Gastrocnemius medialis (tissue), 4 donors: ENCODE data around the gene FYCO1. TPM values are rescaled to one million over a fixed set of nuclear protein-coding genes. Genes with fewer than 3 reads are reported as not detected.
A peak's percentile ranks its signal among the peaks of the same experiment; 100 is the strongest.

ENCODE experiments used
- ATAC-seq, 2 donors: fragments of 150-250 bp; one replicate each; pipeline ENCODE4 v1.9.1; 2016
- DNase-seq, 2 donors: peaks; one replicate each; pipeline ENCODE4 v3.0.0-alpha.2; 2019
- H3K27ac ChIP-seq, 4 donors: fragments of 200-600 bp; sonication (generic); 1 replicate in 1 of 4; 2 replicates in 3 of 4; pipeline ENCODE4 v1.5.1; 2016 to 2018; ENCODE audit warnings: mild to moderate bottlenecking in 2 of 4, moderate library complexity in 1 of 4
- H3K27me3 ChIP-seq, 3 donors: fragments of 200-600 bp; sonication (generic) in 2 of 3; 1 replicate in 1 of 3; 2 replicates in 2 of 3; pipeline versions ENCODE4 v1.5.1 to v1.6.0; 2016 to 2019; ENCODE audit warnings: mild to moderate bottlenecking in 1 of 3, moderate library complexity in 1 of 3
- H3K36me3 ChIP-seq, 2 donors: fragments of 200-600 bp; sonication (generic) in 1 of 2; one replicate each; pipeline ENCODE4 v1.5.1; 2017 to 2018
- H3K4me1 ChIP-seq, 2 donors: fragments of 200-600 bp; sonication (generic) in 1 of 2; one replicate each; pipeline ENCODE4 v1.5.1; 2016 to 2017; ENCODE audit warnings: mild to moderate bottlenecking in 2 of 2
- H3K4me3 ChIP-seq, 4 donors: fragments of 200-600 bp; sonication (generic) in 3 of 4; 1 replicate in 1 of 4; 2 replicates in 3 of 4; pipeline ENCODE4 v1.5.1; 2016 to 2019; ENCODE audit warnings: mild to moderate bottlenecking in 2 of 4
- H3K9me3 ChIP-seq, 3 donors: fragments of 200-600 bp; sonication (generic) in 2 of 3; 1 replicate in 1 of 3; 2 replicates in 2 of 3; pipeline ENCODE4 v1.5.1; 2016 to 2019
- CTCF ChIP-seq, 5 experiments: fragments of 450-650 bp in 3 of 5; fragments of 200-600 bp in 2 of 5; sonication (generic) in 2 of 5; IDR thresholded peaks in 4 of 5; conservative IDR thresholded peaks in 1 of 5; 1 replicate in 4 of 5; 2 replicates in 1 of 5; pipeline ENCODE4 v1.5.1; 2016 to 2019; ENCODE audit warnings: antibody characterized with exemption in 5 of 5, mild to moderate bottlenecking in 3 of 5, moderate library complexity in 3 of 5
- POLR2A ChIP-seq, 2 donors: fragments of 450-650 bp; IDR thresholded peaks; one replicate each; pipeline ENCODE4 v1.6.1; 2017; ENCODE audit warnings: antibody characterized with exemption in 2 of 2, mild to moderate bottlenecking in 2 of 2, moderate library complexity in 2 of 2
- in situ Hi-C, 4 donors: fragments of 200-750 bp; cut with MboI; loops; one replicate each; pipeline versions ENCODE4 v1.15.0 to v1.8.0; 2017; ENCODE audit warnings: low sequenced_read_pairs in 4 of 4
- intact Hi-C: fragments of 100-400 bp; cut with DNase I; formaldehyde crosslinking; loops from one replicate; pipeline ENCODE4 v1.15.1; 2023; ENCODE audit warnings: low total_unique reads
- total RNA-seq, 4 donors: library from RNA; depleted of rRNA; stranded (reverse); fragments of >200 nt; gene quantifications; one replicate each; pipeline versions ENCODE4 v1.1.0 to v1.2.3, GENCODE V29; 2016

FYCO1 gene
- total RNA-seq, 4 donors from 2014 or later: 47.4 to 99.8 (median 84.2) TPM

- Histone ChIP-seq H3K27me3 (no peaks in the 10 kb centered on the region), H3K27ac (peak overlapping the region; percentile 97 to 100 (median 100)), H3K4me1 (peaks cover 56 to 58% of the 10 kb centered on the region in 2 donors), H3K4me3 (peak overlapping the region; percentile 83 to 98 (median 94)), H3K36me3 (no peaks in the 10 kb centered on the region), H3K9me3 (no peaks in the 10 kb centered on the region)
- ATAC-seq (peak; percentile 17 to 22), DNase-seq (no peak)
- intact Hi-C loops: loop anchor here (10.0 kb wide), 1 partner anchor 440 kb away; no protein-coding TSS in a partner anchor
- in situ Hi-C loops: no loop called here
- TF ChIP-seq POLR2A (IDR thresholded peaks at IDR 0.05) (no peak), CTCF (IDR thresholded peaks at IDR 0.05 in 4 of 5, conservative IDR thresholded peaks at IDR 0.05 in 1 of 5) (no peak)
Observed at GRCh38 chr3:45994419-45995235, 997 bp downstream of the FYCO1 start.

GRCh38 chr3:45993421-45994027, 2.1 kb downstream of the FYCO1 start:
- ATAC-seq: no peak
- Histone ChIP-seq H3K4me3 (no peak overlapping the region), H3K4me1 (peaks cover 67 to 69% of the 10 kb centered on the region in 2 donors)

GRCh38 chr3:45992821-45993221, 2.8 kb downstream of the FYCO1 start:
- no peak for DNase-seq
- Histone ChIP-seq H3K27me3 (no peaks in the 10 kb centered on the region), H3K4me3 (no peak overlapping the region), H3K36me3 (no peaks in the 10 kb centered on the region), H3K4me1 (peaks cover 74 to 77% of the 10 kb centered on the region in 2 donors), H3K9me3 (no peaks in the 10 kb centered on the region), H3K27ac (peak overlapping the region; percentile 97 to 100 (median 100))
- intact Hi-C loops: loop anchor here (10.0 kb wide), 1 partner anchor 438 kb away; no protein-coding TSS in a partner anchor
- in situ Hi-C loops: no loop called here
- no peak for ATAC-seq
- TF ChIP-seq CTCF (IDR thresholded peaks at IDR 0.05 in 4 of 5, conservative IDR thresholded peaks at IDR 0.05 in 1 of 5) (no peak), POLR2A (IDR thresholded peaks at IDR 0.05) (no peak)

More at GRCh38 chr3:45993421-45994027, 2.1 kb downstream of the FYCO1 start:
- Histone ChIP-seq H3K36me3 (no peaks in the 10 kb centered on the region), H3K27ac (peak overlapping the region; percentile 97 to 100 (median 100)), H3K9me3 (no peaks in the 10 kb centered on the region), H3K27me3 (no peaks in the 10 kb centered on the region)
- intact Hi-C loops: loop anchor here (10.0 kb wide), 1 partner anchor 439 kb away; no protein-coding TSS in a partner anchor
- no peak for TF ChIP-seq POLR2A (IDR thresholded peaks at IDR 0.05)
- no peak for TF ChIP-seq CTCF (IDR thresholded peaks at IDR 0.05 in 4 of 5, conservative IDR thresholded peaks at IDR 0.05 in 1 of 5)
- no peak for DNase-seq
- in situ Hi-C loops: no loop called here

- intact Hi-C loops: loop anchor here (10.0 kb wide), 1 partner anchor 437 kb away; no protein-coding TSS in a partner anchor
- TF ChIP-seq CTCF (IDR thresholded peaks at IDR 0.05 in 4 of 5, conservative IDR thresholded peaks at IDR 0.05 in 1 of 5) (no peak), POLR2A (IDR thresholded peaks at IDR 0.05) (peak in 1 of 2 donors; percentile 62)
- in situ Hi-C loops: no loop called here
- Histone ChIP-seq H3K27me3 (no peaks in the 10 kb centered on the region), H3K4me3 (no peak overlapping the region), H3K27ac (peak overlapping the region; percentile 97 to 100 (median 100)), H3K36me3 (no peaks in the 10 kb centered on the region), H3K9me3 (no peaks in the 10 kb centered on the region), H3K4me1 (peaks cover 80 to 82% of the 10 kb centered on the region in 2 donors)
- peak; percentile 71 to 75 for DNase-seq
- ATAC-seq: peak; percentile 54 to 57
Observed at GRCh38 chr3:45992133-45992729, 3.4 kb downstream of the FYCO1 start.
